Neural progenitor cell (in vitro differentiated cells): ENCODE measurements around the gene GRIN2D.

ENCODE experiments used
- EZH2phosphoT487 ChIP-seq: fragments of 200-600 bp; sonication (generic); IDR thresholded peaks from 2 replicates; pipeline ENCODE4 v1.6.1; 2017; ENCODE audit warnings: antibody characterized with exemption
- TF ChIP-seq, protein P1 (sequence below): fragments of 200-600 bp; sonication (generic); IDR thresholded peaks from 2 replicates; pipeline ENCODE4 v1.5.1; 2017; ENCODE audit warnings: antibody characterized with exemption, mild to moderate bottlenecking

DNA sequence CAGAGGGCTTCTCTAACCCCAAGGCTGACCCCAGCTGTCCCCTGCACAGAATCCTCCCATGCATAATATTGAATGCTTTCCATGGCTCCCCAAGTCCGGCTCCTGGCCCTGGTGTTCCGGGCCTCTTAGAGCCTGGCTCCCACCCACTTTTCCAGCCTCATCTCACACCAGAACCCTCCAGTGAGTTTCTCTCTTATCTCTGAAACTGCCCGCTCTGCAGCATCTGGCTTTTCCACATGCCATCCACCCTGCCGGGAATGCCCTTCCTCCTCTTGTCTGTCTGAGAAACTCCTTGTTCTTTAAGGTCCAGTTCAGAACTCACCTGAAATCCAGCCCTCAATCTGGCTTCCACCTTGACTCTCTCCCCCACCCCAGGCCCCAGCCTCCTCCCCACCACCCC, 22.5 kb upstream of the GRIN2D start:
- TF ChIP-seq, protein P1, sequence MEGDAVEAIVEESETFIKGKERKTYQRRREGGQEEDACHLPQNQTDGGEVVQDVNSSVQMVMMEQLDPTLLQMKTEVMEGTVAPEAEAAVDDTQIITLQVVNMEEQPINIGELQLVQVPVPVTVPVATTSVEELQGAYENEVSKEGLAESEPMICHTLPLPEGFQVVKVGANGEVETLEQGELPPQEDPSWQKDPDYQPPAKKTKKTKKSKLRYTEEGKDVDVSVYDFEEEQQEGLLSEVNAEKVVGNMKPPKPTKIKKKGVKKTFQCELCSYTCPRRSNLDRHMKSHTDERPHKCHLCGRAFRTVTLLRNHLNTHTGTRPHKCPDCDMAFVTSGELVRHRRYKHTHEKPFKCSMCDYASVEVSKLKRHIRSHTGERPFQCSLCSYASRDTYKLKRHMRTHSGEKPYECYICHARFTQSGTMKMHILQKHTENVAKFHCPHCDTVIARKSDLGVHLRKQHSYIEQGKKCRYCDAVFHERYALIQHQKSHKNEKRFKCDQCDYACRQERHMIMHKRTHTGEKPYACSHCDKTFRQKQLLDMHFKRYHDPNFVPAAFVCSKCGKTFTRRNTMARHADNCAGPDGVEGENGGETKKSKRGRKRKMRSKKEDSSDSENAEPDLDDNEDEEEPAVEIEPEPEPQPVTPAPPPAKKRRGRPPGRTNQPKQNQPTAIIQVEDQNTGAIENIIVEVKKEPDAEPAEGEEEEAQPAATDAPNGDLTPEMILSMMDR: no peak
- no peak for TF ChIP-seq EZH2phosphoT487
